Measurements from ENCODE around the gene SPDYE3.

- TF ChIP-seq CTCF (conservative IDR thresholded peaks at IDR 0.05 in 1 of 2, IDR thresholded peaks at IDR 0.05 in 1 of 2; ENCODE audit: extremely low read depth in 1 of 2, insufficient read depth in 1 of 2, low read depth in 1 of 2, low read length in 2 of 2) (no peak), EZH2 (IDR thresholded peaks at IDR 0.05; ENCODE audit: borderline replicate concordance, low read length) (no peak)
These were observed 35.3 kb downstream of the SPDYE3 start for GRCh38 chr7:100342765-100343164.

Measured in mammary epithelial cell (primary cell).